HEK293T (cell line): Measurements from ENCODE around the gene SNRK.

Experiments
- SP1 ChIP-seq: fragments of 450-650 bp; IDR thresholded peaks from 2 replicates; pipeline ENCODE4 v1.6.1; 2017
- SUZ12 ChIP-seq: fragments of 450-650 bp; IDR thresholded peaks from 2 replicates; pipeline ENCODE4 v1.6.1; 2016; ENCODE audit warnings: mild to moderate bottlenecking
- TF ChIP-seq, protein P1 (sequence below): fragments of 450-650 bp; IDR thresholded peaks from 2 replicates; pipeline ENCODE4 v1.6.1; 2016

DNA sequence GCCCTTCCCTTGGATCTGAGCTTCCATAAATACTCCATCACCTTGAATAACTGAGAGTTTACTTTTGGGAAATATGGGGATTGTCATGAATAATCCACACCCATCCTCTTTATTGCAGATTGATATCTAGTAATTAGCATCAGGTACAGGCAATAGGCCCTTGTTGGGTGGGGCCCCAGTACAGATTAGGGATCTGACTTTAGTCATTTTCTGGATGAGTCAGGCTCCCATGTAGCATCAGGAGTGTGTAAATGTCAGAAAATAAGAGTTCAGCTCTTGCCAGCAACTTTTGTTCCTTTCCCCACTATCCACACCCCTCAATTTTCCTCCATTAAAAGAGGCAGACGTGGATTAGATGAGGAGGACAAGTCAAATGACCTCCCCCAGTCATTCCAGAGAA, 17.7 kb upstream of the SNRK start:
- TF ChIP-seq SUZ12 (no peak), SP1 (no peak)
- TF ChIP-seq, protein P1, sequence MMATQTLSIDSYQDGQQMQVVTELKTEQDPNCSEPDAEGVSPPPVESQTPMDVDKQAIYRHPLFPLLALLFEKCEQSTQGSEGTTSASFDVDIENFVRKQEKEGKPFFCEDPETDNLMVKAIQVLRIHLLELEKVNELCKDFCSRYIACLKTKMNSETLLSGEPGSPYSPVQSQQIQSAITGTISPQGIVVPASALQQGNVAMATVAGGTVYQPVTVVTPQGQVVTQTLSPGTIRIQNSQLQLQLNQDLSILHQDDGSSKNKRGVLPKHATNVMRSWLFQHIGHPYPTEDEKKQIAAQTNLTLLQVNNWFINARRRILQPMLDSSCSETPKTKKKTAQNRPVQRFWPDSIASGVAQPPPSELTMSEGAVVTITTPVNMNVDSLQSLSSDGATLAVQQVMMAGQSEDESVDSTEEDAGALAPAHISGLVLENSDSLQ = no peak
